Astrocyte (in vitro differentiated cells and primary cell): ENCODE data around the gene UGCG.

Experiments
- EZH2 ChIP-seq: IDR thresholded peaks from 2 replicates; pipeline ENCODE4 v1.6.1; 2012; ENCODE audit warnings: mild to moderate bottlenecking, low read length, inconsistent platforms; ENCODE audit not compliant: insufficient read depth
- TF ChIP-seq, protein P1 (sequence below): IDR thresholded peaks from 2 replicates; pipeline ENCODE4 v1.5.1; 2011; ENCODE audit warnings: low read depth, mild to moderate bottlenecking, inconsistent platforms, low read length, moderate library complexity; ENCODE audit not compliant: insufficient read depth

DNA sequence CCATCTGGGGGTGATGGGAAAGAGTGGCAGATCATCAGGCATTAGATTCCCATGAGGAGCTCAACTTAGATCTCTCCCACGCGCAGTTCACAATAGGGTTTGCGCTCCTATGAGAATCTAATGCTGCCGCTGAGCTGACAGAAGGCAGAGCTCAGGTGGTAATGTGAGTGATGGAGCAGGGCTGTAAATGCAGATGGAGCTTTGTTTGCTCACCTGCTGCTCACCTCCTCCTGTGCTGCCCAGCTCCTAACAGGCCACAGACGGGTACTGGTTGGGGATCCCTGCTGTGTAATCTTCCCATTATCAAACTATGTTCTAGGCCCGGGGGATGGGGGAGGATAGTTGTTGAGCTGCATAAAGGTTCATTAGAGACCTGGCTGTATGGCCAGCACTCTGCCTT, 58.4 kb downstream of the UGCG start:
- TF ChIP-seq, protein P1, sequence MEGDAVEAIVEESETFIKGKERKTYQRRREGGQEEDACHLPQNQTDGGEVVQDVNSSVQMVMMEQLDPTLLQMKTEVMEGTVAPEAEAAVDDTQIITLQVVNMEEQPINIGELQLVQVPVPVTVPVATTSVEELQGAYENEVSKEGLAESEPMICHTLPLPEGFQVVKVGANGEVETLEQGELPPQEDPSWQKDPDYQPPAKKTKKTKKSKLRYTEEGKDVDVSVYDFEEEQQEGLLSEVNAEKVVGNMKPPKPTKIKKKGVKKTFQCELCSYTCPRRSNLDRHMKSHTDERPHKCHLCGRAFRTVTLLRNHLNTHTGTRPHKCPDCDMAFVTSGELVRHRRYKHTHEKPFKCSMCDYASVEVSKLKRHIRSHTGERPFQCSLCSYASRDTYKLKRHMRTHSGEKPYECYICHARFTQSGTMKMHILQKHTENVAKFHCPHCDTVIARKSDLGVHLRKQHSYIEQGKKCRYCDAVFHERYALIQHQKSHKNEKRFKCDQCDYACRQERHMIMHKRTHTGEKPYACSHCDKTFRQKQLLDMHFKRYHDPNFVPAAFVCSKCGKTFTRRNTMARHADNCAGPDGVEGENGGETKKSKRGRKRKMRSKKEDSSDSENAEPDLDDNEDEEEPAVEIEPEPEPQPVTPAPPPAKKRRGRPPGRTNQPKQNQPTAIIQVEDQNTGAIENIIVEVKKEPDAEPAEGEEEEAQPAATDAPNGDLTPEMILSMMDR, result no peak
- no peak for TF ChIP-seq EZH2
